DOHH2 (cell line): ENCODE data around the gene S1PR2.

Experiments
- H3F3A ChIP-seq: fragments of 200-600 bp; sonication (generic), shearing (Covaris generic); 2 replicates; pipeline ENCODE4 v1.6.0; 2016; ENCODE audit warnings: antibody characterized with exemption, mild to moderate bottlenecking; ENCODE audit not compliant: control insufficient read depth, insufficient read depth
- H3K27ac ChIP-seq: fragments of 200-600 bp; sonication (generic); 2 replicates; pipeline ENCODE4 v1.5.1; 2014; ENCODE audit warnings: low read depth, mild to moderate bottlenecking, low read length, moderate library complexity
- H3K27me3 ChIP-seq: fragments of 200-600 bp; sonication (generic); 2 replicates; pipeline ENCODE4 v1.6.1; 2014; ENCODE audit warnings: mild to moderate bottlenecking, low read length, mixed read lengths; ENCODE audit not compliant: control insufficient read depth
- H3K36me3 ChIP-seq: fragments of 200-600 bp; sonication (generic); 2 replicates; pipeline ENCODE4 v1.6.1; 2014; ENCODE audit warnings: mild to moderate bottlenecking, low read length, moderate library complexity, mixed read lengths; ENCODE audit not compliant: control insufficient read depth
- H3K4me1 ChIP-seq: fragments of 200-600 bp; sonication (generic); 2 replicates; pipeline ENCODE4 v1.6.1; 2014; ENCODE audit warnings: mild to moderate bottlenecking, low read length, mixed read lengths; ENCODE audit not compliant: control insufficient read depth
- H3K4me2 ChIP-seq: fragments of 200-600 bp; sonication (generic); 2 replicates; pipeline ENCODE4 v1.6.0; 2014; ENCODE audit warnings: mild to moderate bottlenecking, low read length, moderate library complexity
- H3K4me3 ChIP-seq: fragments of 200-600 bp; sonication (generic); 2 replicates; pipeline ENCODE4 v1.5.1; 2014; ENCODE audit warnings: mild to moderate bottlenecking, low read length, mixed read lengths
- H3K79me2 ChIP-seq: fragments of 200-600 bp; sonication (generic); 2 replicates; pipeline ENCODE4 v1.6.1; 2014; ENCODE audit warnings: mild to moderate bottlenecking, low read length, mixed read lengths; ENCODE audit not compliant: control insufficient read depth
- H3K9me2 ChIP-seq: fragments of 200-600 bp; sonication (generic); replicated peaks from 2 replicates; pipeline ENCODE4 v1.6.1; 2014; ENCODE audit warnings: mild to moderate bottlenecking, low read length, mixed read lengths; ENCODE audit not compliant: control insufficient read depth
- H3K9me3 ChIP-seq: fragments of 200-600 bp; sonication (generic); 2 replicates; pipeline ENCODE4 v1.6.1; 2014; ENCODE audit warnings: antibody characterized with exemption, low read length, mixed read lengths; ENCODE audit not compliant: control insufficient read depth, insufficient read depth
- H4K20me1 ChIP-seq: fragments of 200-600 bp; sonication (generic); 2 replicates; pipeline ENCODE4 v1.6.0; 2014; ENCODE audit warnings: low read depth, mild to moderate bottlenecking, antibody characterized with exemption, low read length, moderate library complexity; ENCODE audit not compliant: control insufficient read depth, insufficient read depth
- EZH2phosphoT487 ChIP-seq: fragments of 200-600 bp; sonication (generic); IDR thresholded peaks from 2 replicates; pipeline ENCODE4 v1.6.1; 2017; ENCODE audit warnings: borderline replicate concordance, mild to moderate bottlenecking, antibody characterized with exemption, low read length, moderate library complexity, mixed read lengths
- TF ChIP-seq, protein P1 (sequence below): fragments of 200-600 bp; sonication (generic); IDR thresholded peaks from one replicate; pipeline ENCODE4 v1.5.1; 2014; ENCODE audit warnings: antibody characterized with exemption, mild to moderate bottlenecking, low read depth, low read length; ENCODE audit not compliant: poor library complexity, severe bottlenecking

The S1PR2 gene

GRCh38 chr19:10268071-10268470 is 36.9 kb upstream of the S1PR2 start:
- TF ChIP-seq, protein P1, sequence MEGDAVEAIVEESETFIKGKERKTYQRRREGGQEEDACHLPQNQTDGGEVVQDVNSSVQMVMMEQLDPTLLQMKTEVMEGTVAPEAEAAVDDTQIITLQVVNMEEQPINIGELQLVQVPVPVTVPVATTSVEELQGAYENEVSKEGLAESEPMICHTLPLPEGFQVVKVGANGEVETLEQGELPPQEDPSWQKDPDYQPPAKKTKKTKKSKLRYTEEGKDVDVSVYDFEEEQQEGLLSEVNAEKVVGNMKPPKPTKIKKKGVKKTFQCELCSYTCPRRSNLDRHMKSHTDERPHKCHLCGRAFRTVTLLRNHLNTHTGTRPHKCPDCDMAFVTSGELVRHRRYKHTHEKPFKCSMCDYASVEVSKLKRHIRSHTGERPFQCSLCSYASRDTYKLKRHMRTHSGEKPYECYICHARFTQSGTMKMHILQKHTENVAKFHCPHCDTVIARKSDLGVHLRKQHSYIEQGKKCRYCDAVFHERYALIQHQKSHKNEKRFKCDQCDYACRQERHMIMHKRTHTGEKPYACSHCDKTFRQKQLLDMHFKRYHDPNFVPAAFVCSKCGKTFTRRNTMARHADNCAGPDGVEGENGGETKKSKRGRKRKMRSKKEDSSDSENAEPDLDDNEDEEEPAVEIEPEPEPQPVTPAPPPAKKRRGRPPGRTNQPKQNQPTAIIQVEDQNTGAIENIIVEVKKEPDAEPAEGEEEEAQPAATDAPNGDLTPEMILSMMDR, result no peak
- TF ChIP-seq EZH2phosphoT487, result no peak
- Histone ChIP-seq H3K27me3 (no peaks in the 10 kb centered on the region), H3K9me2 (no peaks in the 10 kb centered on the region), H3K4me2 (no peak overlapping the region), H4K20me1 (peaks cover 8% of the 10 kb centered on the region; the same call in 1 of the 2 replicates), H3K9me3 (no peaks in the 10 kb centered on the region), H3K79me2 (peaks cover 25% of the 10 kb centered on the region), H3K36me3 (peaks cover 17% of the 10 kb centered on the region), H3F3A (peaks cover 10% of the 10 kb centered on the region), H3K4me1 (peaks cover 42% of the 10 kb centered on the region), H3K27ac (no peak overlapping the region), H3K4me3 (no peak overlapping the region)

DNA sequence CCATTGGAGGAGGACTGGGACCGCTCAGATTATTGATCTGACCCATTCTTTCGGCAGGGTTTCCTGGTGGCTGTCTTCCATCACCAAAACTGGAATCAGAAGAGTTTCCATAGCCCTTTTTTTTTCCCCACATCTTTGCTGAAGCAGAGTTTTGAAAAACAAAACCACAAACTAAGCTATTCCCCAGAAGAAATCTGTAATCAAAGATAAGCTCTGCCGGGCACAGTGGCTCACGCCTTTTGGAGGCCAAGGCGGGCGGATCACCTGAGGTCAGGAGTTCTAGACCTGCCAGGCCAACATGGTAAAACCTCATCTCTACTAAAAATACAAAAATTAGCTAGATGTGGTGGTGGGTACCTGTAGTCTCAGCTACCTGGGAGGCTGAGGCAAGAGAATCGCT is 35.6 kb upstream of the S1PR2 start:
- H3K27ac ChIP-seq, result no peak overlapping the region
- H3K79me2 ChIP-seq, result peaks cover 11% of the 10 kb centered on the region
- H3K4me1 ChIP-seq, result peaks cover 28% of the 10 kb centered on the region
- H3K9me3 ChIP-seq, result no peaks in the 10 kb centered on the region
- TF ChIP-seq, protein P1, result no peak
- no peak for TF ChIP-seq EZH2phosphoT487
- H3K9me2 ChIP-seq, result no peaks in the 10 kb centered on the region
- H4K20me1 ChIP-seq, result no peaks in the 10 kb centered on the region
- 0 out of 2 replicates have a peak, but pooled peaks cover 6% of the 10 kb centered on the region for H3F3A ChIP-seq
- H3K4me2 ChIP-seq, result no peak overlapping the region
- H3K27me3 ChIP-seq, result no peaks in the 10 kb centered on the region
- peaks cover 5% of the 10 kb centered on the region for H3K36me3 ChIP-seq
- no peak overlapping the region for H3K4me3 ChIP-seq

DNA sequence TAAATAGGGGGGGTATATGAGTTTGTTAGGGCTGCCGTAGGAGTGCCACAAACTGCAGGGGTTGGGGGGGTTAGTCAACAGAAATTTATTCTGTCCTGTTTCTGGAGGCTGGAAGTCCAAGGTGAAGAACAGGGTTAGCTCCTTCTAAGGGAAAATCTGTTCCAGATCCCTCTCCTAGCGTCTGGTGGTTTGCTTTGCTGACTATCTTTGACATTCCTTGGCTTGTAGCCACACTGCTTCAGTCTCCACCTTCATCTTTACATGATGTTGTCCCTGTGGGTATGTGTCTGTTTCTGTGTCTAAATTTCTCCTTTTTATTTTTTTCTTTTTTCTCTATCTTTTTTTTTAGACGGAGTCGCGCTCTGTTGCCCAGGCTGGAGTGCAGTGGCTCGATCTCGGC is 31.6 kb upstream of the S1PR2 start:
- Histone ChIP-seq H4K20me1 (no peaks in the 10 kb centered on the region), H3K27me3 (no peaks in the 10 kb centered on the region), H3F3A (peaks cover 3% of the 10 kb centered on the region; the same call in 1 of the 2 replicates), H3K4me3 (no peak overlapping the region), H3K4me1 (peaks cover 15% of the 10 kb centered on the region), H3K36me3 (peaks cover 24% of the 10 kb centered on the region), H3K9me3 (no peaks in the 10 kb centered on the region), H3K27ac (no peak overlapping the region), H3K9me2 (no peaks in the 10 kb centered on the region), H3K79me2 (no peaks in the 10 kb centered on the region), H3K4me2 (no peak overlapping the region)
- no peak for TF ChIP-seq EZH2phosphoT487
- TF ChIP-seq, protein P1, result no peak

GRCh38 chr19:10260141-10260584 is 29.0 kb upstream of the S1PR2 start:
- Histone ChIP-seq H3F3A (peaks cover 8% of the 10 kb centered on the region; the same call in 1 of the 2 replicates), H4K20me1 (no peaks in the 10 kb centered on the region), H3K27me3 (no peaks in the 10 kb centered on the region), H3K27ac (no peak overlapping the region), H3K36me3 (peaks cover 46% of the 10 kb centered on the region), H3K79me2 (peaks cover 2% of the 10 kb centered on the region), H3K4me2 (no peak overlapping the region), H3K4me3 (no peak overlapping the region), H3K9me2 (no peaks in the 10 kb centered on the region), H3K4me1 (peaks cover 12% of the 10 kb centered on the region), H3K9me3 (no peaks in the 10 kb centered on the region)
- no peak for TF ChIP-seq EZH2phosphoT487
- TF ChIP-seq, protein P1, result no peak
